PC-3 (cell line): ENCODE data around the gene GJD3.

Experiments
- CTCF ChIP-seq: fragments of 300-600 bp; sonication (generic); conservative IDR thresholded peaks from 2 replicates; pipeline ENCODE4 v1.5.1; 2017; ENCODE audit warnings: antibody characterized with exemption, low read depth, mild to moderate bottlenecking, low read length
- EZH2 ChIP-seq: fragments of 300-600 bp; sonication (generic); IDR thresholded peaks from one replicate; pipeline ENCODE4 v1.6.1; 2017; ENCODE audit warnings: antibody characterized with exemption, mild to moderate bottlenecking, low read length; ENCODE audit not compliant: unreplicated experiment
- EZH2phosphoT487 ChIP-seq: fragments of 300-600 bp; sonication (generic); IDR thresholded peaks from 2 replicates; pipeline ENCODE4 v1.6.1; 2018; ENCODE audit warnings: mild to moderate bottlenecking, antibody characterized with exemption, low read length, borderline replicate concordance

- no peak for TF ChIP-seq EZH2phosphoT487
- TF ChIP-seq EZH2, result no peak
- no peak for TF ChIP-seq CTCF
Measured at GRCh38 chr17:40327735-40328385, 36.7 kb downstream of the GJD3 start.
